Measurements from ENCODE around the gene EMP1.

The EMP1 gene

GRCh38 chr12:13173012-13173932 is 23.3 kb upstream of the EMP1 start:
- no peak for DNase-seq

- no peak for DNase-seq
Measured at GRCh38 chr12:13175499-13175898, 21.0 kb upstream of the EMP1 start.

- no peak for DNase-seq
Measured at GRCh38 chr12:13176256-13176655, 20.3 kb upstream of the EMP1 start.

- no peak for DNase-seq
Measured at GRCh38 chr12:13177373-13177772, 19.2 kb upstream of the EMP1 start.

- no peak for DNase-seq
Measured at GRCh38 chr12:13177906-13178305, 18.6 kb upstream of the EMP1 start.

- no peak for DNase-seq
Measured at GRCh38 chr12:13178568-13179210, 17.8 kb upstream of the EMP1 start.

GRCh38 chr12:13179211-13180074 is 17.1 kb upstream of the EMP1 start:
- DNase-seq, result no peak

- no peak for DNase-seq
Measured at GRCh38 chr12:13181375-13182070, 15.0 kb upstream of the EMP1 start.

- DNase-seq, result no peak
Measured at GRCh38 chr12:13182881-13183280, 13.6 kb upstream of the EMP1 start.

GRCh38 chr12:13183620-13184019 is 12.9 kb upstream of the EMP1 start:
- no peak for DNase-seq

- DNase-seq, result no peak
Measured at GRCh38 chr12:13186302-13186701, 10.2 kb upstream of the EMP1 start.

- peak; percentile 21 for DNase-seq
Measured at GRCh38 chr12:13187399-13187798, 9.1 kb upstream of the EMP1 start.

- no peak for DNase-seq
Measured at GRCh38 chr12:13189264-13189663, 7.3 kb upstream of the EMP1 start.

- no peak for DNase-seq
Measured at GRCh38 chr12:13190275-13190674, 6.3 kb upstream of the EMP1 start.

GRCh38 chr12:13192719-13193118 is 3.8 kb upstream of the EMP1 start:
- DNase-seq, result no peak

GRCh38 chr12:13193505-13194231 is 2.9 kb upstream of the EMP1 start:
- DNase-seq, result no peak

- DNase-seq, result no peak
Measured at GRCh38 chr12:13194401-13195110, 2.0 kb upstream of the EMP1 start.

GRCh38 chr12:13195250-13195649 is 1.3 kb upstream of the EMP1 start:
- DNase-seq, result no peak

- no peak for DNase-seq
Measured at GRCh38 chr12:13195785-13196129, 769 bp upstream of the EMP1 start.

- no peak for DNase-seq
Measured at GRCh38 chr12:13197032-13197431, 506 bp downstream of the EMP1 start.

- no peak for DNase-seq
Measured at GRCh38 chr12:13197526-13198143, 1.1 kb downstream of the EMP1 start.
